Skeletal muscle satellite cell (primary cell): ENCODE measurements around the gene ZDHHC7.
"Not testable (repeated sequence)": the region's sequence is repeated elsewhere in the genome, so short reads cannot be mapped to it uniquely, and the experiment has no call there.

ENCODE experiments used
- H3K27me3 ChIP-seq: 2 replicates; pipeline ENCODE4 v1.7.0; 2013; ENCODE audit warnings: low read length; ENCODE audit not compliant: control insufficient read depth, insufficient read depth
- H3K36me3 ChIP-seq: 2 replicates; pipeline ENCODE4 v1.7.0; 2013; ENCODE audit warnings: mild to moderate bottlenecking, control low read depth, low read length; ENCODE audit not compliant: insufficient read depth
- H3K4me1 ChIP-seq: 2 replicates; pipeline ENCODE4 v1.7.0; 2013; ENCODE audit warnings: low read length; ENCODE audit not compliant: control insufficient read depth, insufficient read depth
- H3K4me2 ChIP-seq: 2 replicates; pipeline ENCODE4 v1.7.0; 2013; ENCODE audit warnings: mild to moderate bottlenecking, low read length
- H3K4me3 ChIP-seq: 2 replicates; pipeline ENCODE4 v1.7.0; 2013; ENCODE audit warnings: low read length
- H3K9ac ChIP-seq: 2 replicates; pipeline ENCODE4 v1.7.0; 2013; ENCODE audit warnings: mild to moderate bottlenecking, low read depth, low read length, moderate library complexity
- H3K9me3 ChIP-seq: replicated peaks from 2 replicates; pipeline ENCODE4 v1.7.0; 2013; ENCODE audit warnings: mild to moderate bottlenecking, control low read depth, low read length

ZDHHC7 gene

GRCh38 chr16:84941921-84942320, 69.4 kb downstream of the ZDHHC7 start:
- H3K4me3 ChIP-seq: no peak overlapping the region
- H3K36me3 ChIP-seq: no peaks in the 10 kb centered on the region
- H3K4me2 ChIP-seq: no peak overlapping the region
- no peaks in the 10 kb centered on the region for H3K9me3 ChIP-seq
- H3K4me1 ChIP-seq: no peaks in the 10 kb centered on the region
- H3K27me3 ChIP-seq: no peaks in the 10 kb centered on the region
- H3K9ac ChIP-seq: no peak overlapping the region

GRCh38 chr16:84940670-84941551, 70.4 kb downstream of the ZDHHC7 start:
- Histone ChIP-seq H3K36me3 (no peaks in the 10 kb centered on the region), H3K4me1 (no peaks in the 10 kb centered on the region), H3K9ac (no peak overlapping the region), H3K4me3 (no peak overlapping the region), H3K9me3 (no peaks in the 10 kb centered on the region), H3K27me3 (no peaks in the 10 kb centered on the region), H3K4me2 (no peak overlapping the region)

- not testable (repeated sequence) for H3K4me2 ChIP-seq, H3K9ac ChIP-seq, H3K4me3 ChIP-seq, H3K27me3 ChIP-seq, H3K9me3 ChIP-seq, H3K36me3 ChIP-seq
- peaks cover 11% of the 10 kb centered on the region for H3K4me1 ChIP-seq
Measured at GRCh38 chr16:84938616-84939015, 72.7 kb downstream of the ZDHHC7 start.

- Histone ChIP-seq H3K9me3 (no peaks in the 10 kb centered on the region), H3K27me3 (no peaks in the 10 kb centered on the region), H3K4me3 (no peak overlapping the region), H3K4me2 (no peak overlapping the region), H3K4me1 (peaks cover 14% of the 10 kb centered on the region), H3K36me3 (no peaks in the 10 kb centered on the region), H3K9ac (no peak overlapping the region)
Measured at GRCh38 chr16:84937196-84938005, 73.9 kb downstream of the ZDHHC7 start.

- peaks cover 31% of the 10 kb centered on the region for H3K4me1 ChIP-seq
- H3K27me3 ChIP-seq: no peaks in the 10 kb centered on the region
- H3K4me3 ChIP-seq: no peak overlapping the region
- peak overlapping the region; percentile 57 for H3K4me2 ChIP-seq
- H3K9me3 ChIP-seq: no peaks in the 10 kb centered on the region
- no peaks in the 10 kb centered on the region for H3K36me3 ChIP-seq
- H3K9ac ChIP-seq: peak overlapping the region; percentile 28
Measured at GRCh38 chr16:84933774-84934631, 77.3 kb downstream of the ZDHHC7 start.

GRCh38 chr16:84932681-84933080, 78.7 kb downstream of the ZDHHC7 start:
- Histone ChIP-seq H3K4me3 (no peak overlapping the region), H3K4me1 (peaks cover 39% of the 10 kb centered on the region), H3K36me3 (no peaks in the 10 kb centered on the region), H3K9me3 (no peaks in the 10 kb centered on the region), H3K4me2 (no peak overlapping the region), H3K27me3 (no peaks in the 10 kb centered on the region), H3K9ac (no peak overlapping the region)

GRCh38 chr16:84931506-84931905, 79.8 kb downstream of the ZDHHC7 start:
- Histone ChIP-seq H3K36me3 (no peaks in the 10 kb centered on the region), H3K27me3 (no peaks in the 10 kb centered on the region), H3K4me2 (no peak overlapping the region), H3K9me3 (no peaks in the 10 kb centered on the region), H3K9ac (no peak overlapping the region), H3K4me3 (no peak overlapping the region), H3K4me1 (peaks cover 39% of the 10 kb centered on the region)

GRCh38 chr16:84931107-84931494, 80.2 kb downstream of the ZDHHC7 start:
- Histone ChIP-seq H3K9me3 (no peaks in the 10 kb centered on the region), H3K4me3 (no peak overlapping the region), H3K4me2 (no peak overlapping the region), H3K36me3 (no peaks in the 10 kb centered on the region), H3K27me3 (no peaks in the 10 kb centered on the region), H3K9ac (no peak overlapping the region), H3K4me1 (peaks cover 39% of the 10 kb centered on the region)

DNA sequence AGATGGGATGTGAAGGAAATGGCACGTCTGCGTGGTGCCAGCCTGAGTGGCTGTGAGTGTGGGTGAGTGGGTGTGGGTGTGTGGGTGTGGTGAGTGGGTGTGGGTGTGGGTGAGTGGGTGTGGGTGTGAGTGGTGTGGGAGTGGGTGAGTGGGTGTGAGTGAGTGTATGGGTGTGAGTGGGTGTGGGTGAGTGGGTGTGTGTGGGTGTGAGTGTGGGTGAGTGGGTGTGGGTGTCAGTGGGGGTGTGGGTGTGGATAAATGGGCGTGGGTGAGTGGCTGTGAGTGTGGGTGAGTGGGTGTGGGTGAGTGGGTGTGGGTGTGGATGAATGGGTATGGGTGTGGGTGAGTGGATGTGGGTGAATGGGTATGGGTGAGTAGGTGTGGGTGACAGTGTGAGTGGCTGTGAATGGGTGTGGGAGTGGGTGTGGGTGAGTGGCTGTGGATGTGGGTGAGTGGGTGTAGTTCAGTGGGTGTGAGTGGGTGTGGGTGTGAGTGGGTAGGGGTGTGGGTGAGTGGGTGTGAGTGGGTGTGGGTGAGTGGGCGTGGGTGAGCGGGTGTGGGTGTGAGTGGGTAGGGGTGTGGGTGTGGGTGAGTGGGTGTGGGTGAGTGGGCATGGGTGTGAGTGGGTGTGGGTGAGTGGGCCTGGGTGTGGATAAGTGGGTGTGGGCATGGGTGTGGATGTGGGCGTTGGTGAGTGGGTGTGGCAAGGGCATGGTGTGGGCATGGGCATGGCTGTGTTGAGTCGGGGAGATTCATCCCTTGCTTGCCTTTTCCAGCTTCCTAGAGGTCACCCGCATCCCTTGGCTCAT, 80.8 kb downstream of the ZDHHC7 start:
- no peaks in the 10 kb centered on the region for H3K9me3 ChIP-seq
- no peaks in the 10 kb centered on the region for H3K36me3 ChIP-seq
- peaks cover 39% of the 10 kb centered on the region for H3K4me1 ChIP-seq
- H3K4me3 ChIP-seq: no peak overlapping the region
- peak overlapping the region; percentile 38 for H3K4me2 ChIP-seq
- H3K9ac ChIP-seq: no peak overlapping the region
- H3K27me3 ChIP-seq: no peaks in the 10 kb centered on the region

DNA sequence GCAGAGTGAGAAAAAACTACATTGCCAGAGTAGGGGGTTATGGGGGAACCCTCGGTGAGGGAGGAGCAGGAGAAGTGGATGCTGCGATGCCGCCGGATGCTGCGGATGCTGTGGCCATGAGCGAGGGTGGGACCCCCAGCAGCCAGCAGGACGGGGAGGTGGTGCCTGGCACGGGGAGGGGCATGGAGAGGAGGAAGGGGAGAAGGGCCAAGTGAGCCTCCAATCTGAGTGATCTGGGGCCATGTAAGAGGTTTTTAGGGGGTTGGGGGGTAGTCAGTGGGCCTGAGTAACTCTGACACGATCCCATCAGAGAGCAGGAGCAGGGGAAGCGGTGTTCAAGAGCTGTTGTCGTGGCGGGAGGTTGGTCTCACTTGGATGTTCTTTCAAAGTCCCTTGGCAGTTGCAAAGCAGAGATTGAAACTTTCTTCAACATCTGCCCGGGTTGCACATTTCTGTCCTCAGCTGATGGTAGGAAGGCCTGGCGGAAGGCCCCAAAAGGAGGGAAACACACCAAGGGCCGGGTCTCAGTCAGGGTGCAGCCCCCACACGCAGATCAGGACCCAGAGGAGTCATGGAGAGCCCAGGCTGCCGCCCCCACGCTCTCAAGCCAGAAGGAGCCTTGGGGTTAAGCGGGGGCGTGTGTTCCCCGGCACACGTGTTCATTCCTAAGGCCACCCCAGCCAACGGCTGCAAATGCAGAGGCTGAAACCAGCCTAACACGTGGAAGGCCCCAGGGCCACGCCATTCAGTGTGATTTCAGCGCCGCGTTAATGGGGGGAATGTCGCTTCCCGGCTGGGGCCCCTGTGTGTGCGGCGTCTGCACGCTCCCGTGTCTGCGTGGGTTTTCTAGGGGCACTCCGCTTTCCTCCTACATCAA, 81.7 kb downstream of the ZDHHC7 start:
- Histone ChIP-seq H3K27me3 (no peaks in the 10 kb centered on the region), H3K4me2 (peak overlapping the region; percentile 38), H3K4me3 (no peak overlapping the region), H3K9ac (no peak overlapping the region), H3K36me3 (no peaks in the 10 kb centered on the region), H3K4me1 (peaks cover 42% of the 10 kb centered on the region), H3K9me3 (no peaks in the 10 kb centered on the region)
